ENCODE data around the gene ACAP1.
A peak's percentile ranks its signal among the peaks of the same experiment; 100 is the strongest.

The ACAP1 gene

GRCh38 chr17:7313890-7314718 is 22.2 kb upstream of the ACAP1 start:
- Histone ChIP-seq H3K9ac (ENCODE audit: low read length) (peak overlapping the region; percentile 74), H2AFZ (ENCODE audit: low read depth, low read length) (no peak overlapping the region), H3K4me1 (ENCODE audit: low read length) (peaks cover 27% of the 10 kb centered on the region), H3K4me2 (ENCODE audit: low read length) (peak overlapping the region; percentile 88), H3K9me3 (ENCODE audit: insufficient read depth, low read length) (no peaks in the 10 kb centered on the region), H3K27me3 (ENCODE audit: low read depth, low read length) (no peaks in the 10 kb centered on the region), H4K20me1 (ENCODE audit: insufficient read depth, low read length) (peaks cover 30% of the 10 kb centered on the region), H3K27ac (ENCODE audit: low read length) (peak overlapping the region; percentile 66), H3K36me3 (replicated peaks; ENCODE audit: low read depth, low read length) (peaks cover 40% of the 10 kb centered on the region), H3K79me2 (ENCODE audit: low read length) (peaks cover 47% of the 10 kb centered on the region), H3K4me3 (ENCODE audit: low read length) (peak overlapping the region; percentile 99)
- no peak for TF ChIP-seq CTCF (IDR thresholded peaks at IDR 0.05; ENCODE audit: low read depth, low read length)
- no peak for TF ChIP-seq EZH2phosphoT487 (IDR thresholded peaks at IDR 0.05; ENCODE audit: low read depth)

GRCh38 chr17:7314719-7315569 is 21.4 kb upstream of the ACAP1 start, which contains the start of gene GPS2:
TSS of gene GPS2 (minus strand) at chr17:7315360. CDS start at chr17:7315052, 308 bp downstream.
- Histone ChIP-seq H2AFZ (ENCODE audit: low read depth, low read length) (no peak within 1 kb of the TSS), H3K36me3 (replicated peaks; ENCODE audit: low read depth, low read length) (peaks cover 31% of the 10 kb centered on the region), H3K4me3 (ENCODE audit: low read length) (peak within 1 kb of the TSS; percentile 99), H3K79me2 (ENCODE audit: low read length) (peaks cover 38% of the 10 kb centered on the region), H3K4me2 (ENCODE audit: low read length) (peak within 1 kb of the TSS; percentile 90), H3K9ac (ENCODE audit: low read length) (peak within 1 kb of the TSS; percentile 74), H3K27me3 (ENCODE audit: low read depth, low read length) (no peaks in the 10 kb centered on the region), H4K20me1 (ENCODE audit: insufficient read depth, low read length) (peaks cover 21% of the 10 kb centered on the region), H3K9me3 (ENCODE audit: insufficient read depth, low read length) (no peaks in the 10 kb centered on the region), H3K4me1 (ENCODE audit: low read length) (peaks cover 19% of the 10 kb centered on the region), H3K27ac (ENCODE audit: low read length) (peak within 1 kb of the TSS; percentile 66)
- no peak for TF ChIP-seq EZH2phosphoT487 (IDR thresholded peaks at IDR 0.05; ENCODE audit: low read depth)
- no peak for TF ChIP-seq CTCF (IDR thresholded peaks at IDR 0.05; ENCODE audit: low read depth, low read length)

GRCh38 chr17:7315570-7316235 is 20.6 kb upstream of the ACAP1 start:
- Histone ChIP-seq H4K20me1 (ENCODE audit: insufficient read depth, low read length) (peaks cover 14% of the 10 kb centered on the region), H3K27me3 (ENCODE audit: low read depth, low read length) (no peaks in the 10 kb centered on the region), H3K36me3 (replicated peaks; ENCODE audit: low read depth, low read length) (peaks cover 24% of the 10 kb centered on the region), H3K9ac (ENCODE audit: low read length) (peak overlapping the region; percentile 74), H3K79me2 (ENCODE audit: low read length) (peaks cover 31% of the 10 kb centered on the region), H3K9me3 (ENCODE audit: insufficient read depth, low read length) (no peaks in the 10 kb centered on the region), H3K4me2 (ENCODE audit: low read length) (peak overlapping the region; percentile 90), H3K4me1 (ENCODE audit: low read length) (peaks cover 11% of the 10 kb centered on the region), H3K4me3 (ENCODE audit: low read length) (peak overlapping the region; percentile 99), H3K27ac (ENCODE audit: low read length) (peak overlapping the region; percentile 66), H2AFZ (ENCODE audit: low read depth, low read length) (no peak overlapping the region)
- TF ChIP-seq CTCF (IDR thresholded peaks at IDR 0.05; ENCODE audit: low read depth, low read length) (no peak), EZH2phosphoT487 (IDR thresholded peaks at IDR 0.05; ENCODE audit: low read depth) (no peak)
